HG02623 (cell line): Measurements from ENCODE around the gene STK40.

ENCODE experiments used
- ATAC-seq: cut with Tn5 transposase; IDR thresholded peaks from one replicate; pipeline ENCODE4 v1.9.1; 2021; ENCODE audit warnings: moderate library complexity; ENCODE audit not compliant: unreplicated experiment

STK40 gene, protein sequence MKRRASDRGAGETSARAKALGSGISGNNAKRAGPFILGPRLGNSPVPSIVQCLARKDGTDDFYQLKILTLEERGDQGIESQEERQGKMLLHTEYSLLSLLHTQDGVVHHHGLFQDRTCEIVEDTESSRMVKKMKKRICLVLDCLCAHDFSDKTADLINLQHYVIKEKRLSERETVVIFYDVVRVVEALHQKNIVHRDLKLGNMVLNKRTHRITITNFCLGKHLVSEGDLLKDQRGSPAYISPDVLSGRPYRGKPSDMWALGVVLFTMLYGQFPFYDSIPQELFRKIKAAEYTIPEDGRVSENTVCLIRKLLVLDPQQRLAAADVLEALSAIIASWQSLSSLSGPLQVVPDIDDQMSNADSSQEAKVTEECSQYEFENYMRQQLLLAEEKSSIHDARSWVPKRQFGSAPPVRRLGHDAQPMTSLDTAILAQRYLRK

GRCh38 chr1:36385410-36386264 is at the start of gene STK40:
TSS of gene STK40 (minus strand) at chr1:36385924. CDS start at chr1:36361332, 24,592 bp downstream.
- ATAC-seq = peak; percentile 77

DNA sequence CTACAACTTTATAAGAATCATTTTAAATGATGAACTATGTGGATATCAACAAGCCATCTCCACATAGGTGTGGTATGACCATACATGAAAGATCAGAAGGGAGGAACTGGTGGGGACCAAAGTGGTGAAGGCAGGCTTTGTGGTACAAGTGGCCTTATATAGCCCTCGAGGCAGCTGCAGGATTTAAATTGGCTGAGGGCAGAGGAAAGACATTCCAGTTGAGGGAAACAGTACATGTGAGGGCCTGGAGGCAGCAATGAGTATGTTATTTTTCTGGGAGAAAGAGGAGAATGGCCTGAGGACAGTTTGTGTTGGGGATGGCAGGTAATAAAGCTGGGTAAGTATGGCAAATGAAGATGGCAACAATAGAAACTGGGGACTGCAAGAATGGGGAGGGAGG is 47.4 kb upstream of the STK40 start:
- ATAC-seq = no peak

- ATAC-seq = no peak
These were observed 46.9 kb upstream of the STK40 start for GRCh38 chr1:36432616-36433015.

DNA sequence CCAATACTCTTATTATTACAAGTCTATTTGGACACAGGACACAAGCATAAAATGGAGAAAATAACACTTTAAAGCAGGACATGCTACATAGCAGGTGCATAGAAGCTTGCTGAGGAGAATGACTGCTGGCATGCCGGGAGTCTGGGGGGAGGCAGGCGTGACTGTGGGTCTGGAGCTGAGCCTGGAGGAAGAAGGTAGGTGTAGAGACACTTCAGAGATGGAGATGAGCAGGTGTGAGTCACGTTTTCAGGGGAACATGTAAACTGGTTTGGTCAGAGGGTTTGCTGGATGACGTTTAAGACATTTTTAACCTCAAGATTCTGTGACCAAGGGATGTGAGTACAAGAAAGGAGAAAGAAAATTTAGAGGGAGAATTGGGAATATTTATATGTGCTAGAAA is 40.1 kb upstream of the STK40 start:
- ATAC-seq = no peak

GRCh38 chr1:36421649-36422048 is 35.9 kb upstream of the STK40 start:
- ATAC-seq = no peak

- peak; percentile 47 for ATAC-seq
These were observed 35.2 kb upstream of the STK40 start for GRCh38 chr1:36420836-36421317.

GRCh38 chr1:36420409-36420808 is 34.7 kb upstream of the STK40 start:
- ATAC-seq = no peak

GRCh38 chr1:36419569-36419968 is 33.8 kb upstream of the STK40 start:
- no peak for ATAC-seq

GRCh38 chr1:36419140-36419539 is 33.4 kb upstream of the STK40 start:
- no peak for ATAC-seq

- ATAC-seq = no peak
These were observed 32.2 kb upstream of the STK40 start for GRCh38 chr1:36417931-36418330.

- ATAC-seq = no peak
These were observed 30.1 kb upstream of the STK40 start for GRCh38 chr1:36415661-36416326.

DNA sequence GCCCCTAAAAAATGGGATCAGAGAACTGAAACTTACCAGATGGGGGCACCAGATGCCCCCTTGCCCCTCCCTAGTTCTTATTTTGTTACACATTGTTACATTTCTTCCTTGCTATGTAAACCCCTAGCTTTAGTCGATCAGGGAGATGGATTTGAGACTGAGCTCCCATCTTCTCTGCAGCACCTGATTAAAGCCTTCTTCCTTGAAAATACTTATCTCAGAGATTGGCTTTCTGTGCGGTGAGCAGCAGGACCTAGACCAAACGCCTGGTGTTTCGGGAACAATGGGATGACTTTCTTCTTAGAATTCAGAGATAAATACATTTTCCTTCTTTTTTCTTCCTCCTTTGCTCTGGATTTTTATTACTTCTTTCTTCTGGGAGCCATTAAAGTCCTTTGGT is 28.7 kb upstream of the STK40 start:
- no peak for ATAC-seq

DNA sequence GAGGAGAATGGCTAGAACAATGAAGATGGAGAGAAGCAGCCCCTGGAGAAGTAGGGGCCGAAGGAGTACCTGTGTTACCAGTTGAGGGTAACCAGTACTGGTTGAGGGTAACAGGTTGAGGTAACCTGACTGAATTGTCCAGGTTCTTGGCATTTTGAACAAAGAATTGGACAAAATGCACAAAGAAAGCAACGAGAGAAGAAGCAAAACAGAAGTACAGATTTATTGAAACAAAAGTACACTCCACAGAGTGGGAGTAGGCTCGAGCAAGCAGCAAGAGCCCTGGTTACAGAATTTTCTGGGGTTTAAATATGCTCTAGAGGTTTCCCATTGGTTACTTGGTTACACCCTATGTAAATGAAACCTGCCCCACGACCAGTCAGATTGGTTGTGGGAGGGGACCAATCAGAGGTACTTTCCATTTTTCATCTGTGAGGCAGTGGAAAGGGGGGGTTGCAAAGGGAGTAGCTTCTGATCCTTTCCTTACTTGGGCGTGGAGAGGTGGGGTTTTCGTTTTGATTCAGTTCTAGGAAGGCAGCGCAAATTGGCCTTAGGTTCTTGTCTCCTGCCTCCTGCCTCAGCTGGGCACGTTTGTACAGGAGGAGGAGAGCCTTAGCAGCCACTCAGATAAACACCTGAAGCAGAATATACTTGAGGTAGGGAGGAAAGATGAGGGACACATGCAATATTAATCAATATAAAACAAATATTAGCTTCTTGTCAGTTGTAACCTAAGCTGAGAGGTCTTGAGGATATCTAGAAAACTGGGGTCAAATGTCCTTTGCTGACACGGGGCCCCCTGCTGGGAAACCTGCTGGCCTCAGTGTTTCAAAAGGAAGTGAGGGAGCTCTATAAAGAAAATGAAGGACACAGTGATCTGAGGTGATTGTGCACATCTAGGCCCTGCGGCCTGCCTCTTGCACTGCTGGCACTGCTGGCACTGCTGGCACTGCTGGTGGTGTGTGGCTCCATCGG is 26.2 kb upstream of the STK40 start:
- no peak for ATAC-seq

DNA sequence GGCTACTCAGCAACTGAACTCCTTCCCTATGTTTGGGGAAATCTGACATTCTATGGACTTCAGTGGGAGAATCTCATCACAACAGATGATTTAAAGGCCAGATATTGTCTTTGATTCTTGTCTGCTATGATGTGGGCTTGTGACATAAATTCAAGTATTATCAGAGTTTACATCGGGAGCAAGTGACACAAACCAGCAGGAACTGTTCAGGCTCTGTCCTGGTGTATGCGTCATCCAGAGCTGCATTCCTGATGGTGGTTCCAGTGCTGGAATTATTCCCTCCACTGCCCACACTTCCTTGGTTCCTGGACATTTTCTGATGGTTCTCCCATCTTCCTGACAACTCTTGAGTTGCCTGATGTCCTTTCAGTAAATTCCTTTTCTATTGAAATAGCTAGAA is 22.8 kb upstream of the STK40 start:
- no peak for ATAC-seq

- ATAC-seq = no peak
These were observed 20.7 kb upstream of the STK40 start for GRCh38 chr1:36406440-36406839.

- no peak for ATAC-seq
These were observed 16.8 kb upstream of the STK40 start for GRCh38 chr1:36402504-36402890.

- ATAC-seq = no peak
These were observed 16.1 kb upstream of the STK40 start for GRCh38 chr1:36401602-36402503.

- peak; percentile 56 for ATAC-seq
These were observed 15.3 kb upstream of the STK40 start for GRCh38 chr1:36400825-36401601.

- no peak for ATAC-seq
These were observed 14.7 kb upstream of the STK40 start for GRCh38 chr1:36400514-36400824.
